Heart right ventricle (tissue), 16 donors: ENCODE measurements around the gene GCKR. TPM values are rescaled to one million over a fixed set of nuclear protein-coding genes. Genes with fewer than 3 reads are reported as not detected.

Source experiments
- ATAC-seq, 8 donors: fragments of 200-7000 bp; cut with Tn5 transposase; one replicate each; pipeline ENCODE4 v1.9.1; 2020; ENCODE audit warnings: mild to moderate bottlenecking in 8 of 8, moderate library complexity in 8 of 8, moderate number of reproducible peaks in 1 of 8
- DNase-seq, 2 donors: peaks; one replicate each; pipeline ENCODE4 v3.0.0-alpha.2; 2020
- H3K27ac ChIP-seq, 10 donors: fragments of 200-600 bp; sonication (generic) in 2 of 10; one replicate each; pipeline versions ENCODE4 v1.5.0 to v1.8.0; 2020 to 2022; ENCODE audit warnings: mild to moderate bottlenecking in 3 of 10
- H3K27me3 ChIP-seq, 7 donors: fragments of 200-600 bp; one replicate each; pipeline ENCODE4 v1.8.0; 2021 to 2022; ENCODE audit warnings: mild to moderate bottlenecking in 2 of 7
- H3K36me3 ChIP-seq, 9 donors: fragments of 200-600 bp; sonication (generic) in 1 of 9; one replicate each; pipeline versions ENCODE4 v1.5.0 to v1.8.0; 2020 to 2022; ENCODE audit warnings: mild to moderate bottlenecking in 2 of 9
- H3K4me1 ChIP-seq, 9 donors: fragments of 200-600 bp; sonication (generic) in 1 of 9; one replicate each; pipeline versions ENCODE4 v1.5.0 to v1.8.0; 2020 to 2022; ENCODE audit warnings: mild to moderate bottlenecking in 4 of 9
- H3K4me3 ChIP-seq, 10 donors: fragments of 200-600 bp; sonication (generic) in 2 of 10; one replicate each; pipeline versions ENCODE4 v1.5.0 to v1.8.0; 2020 to 2022; ENCODE audit warnings: mild to moderate bottlenecking in 7 of 10, moderate library complexity in 2 of 10
- H3K9me3 ChIP-seq, 11 donors: fragments of 200-600 bp in 10 of 11; sonication (generic) in 2 of 11; one replicate each; pipeline versions ENCODE4 v1.5.0 to v1.8.0; 2013 to 2022; ENCODE audit warnings: mild to moderate bottlenecking in 2 of 11, control low read depth in 1 of 11, moderate library complexity in 1 of 11
- CTCF ChIP-seq, 9 donors: fragments of 200-600 bp; sonication (generic) in 2 of 9; IDR thresholded peaks; one replicate each; pipeline versions ENCODE4 v1.5.0 to v1.8.0; 2021 to 2022; ENCODE audit warnings: antibody characterized with exemption in 9 of 9, mild to moderate bottlenecking in 5 of 9, moderate library complexity in 1 of 9
- WGBS, 2 donors: extraction: QIAGEN DNeasy Blood & Tissue Kit; methylation state at CpG; one replicate each; pipeline ENCODE4 v1.1.7; 2013; ENCODE audit warnings: inconsistent platforms in 1 of 2; 5-methylcytosine and 5-hydroxymethylcytosine counted together
- intact Hi-C, 10 donors: fragments of 100-400 bp; cut with DNase I; formaldehyde crosslinking; loops; one replicate each; pipeline versions ENCODE4 v1.11.1 to v1.14.2; 2022
- long read RNA-seq, 3 donors: library from polyadenylated mRNA; unstranded; transcript quantifications; one replicate each; pipeline ENCODE4 v2.0.0, GENCODE V29; 2020 to 2021
- polyA plus RNA-seq, 2 donors: library from polyadenylated mRNA; stranded (reverse); fragments of 200-250 nt; gene quantifications; one replicate each; pipeline ENCODE4 v1.2.3, GENCODE V29; 2013
- total RNA-seq, 10 donors: library from RNA; stranded (reverse); fragmentation: NEBNext Ultra II Directional in 3 of 10; extraction: Animal tissue kit (Norgen Biotek cat#: 25700) in 3 of 10; gene quantifications; one replicate each; pipeline versions ENCODE4 v1.2.1 to v1.2.4, GENCODE V29; 2021 to 2023
- donor health status: Arrhythmogenic right ventricular cardiomyopathy.
- donor health status: ischemic (EF 13 %, LVEDD 7.1; RV severe dilation, severe dysfunction).
- donor health status: healthy with polysubstance abuse.
- donor health status: DM: no; HTN: yes; CAD: no.
- donor health status: DM: no; HTN: no; CAD: no.
- donor health status: ischemic (EF 25% LVEDD 6.9; RV normal size, moderate dysfunction).
- donor health status: ischemic (EF 25% LVEDD 5.7; RV mildly dilated, moderate dysfunction).
- donor health status: healthy.
- donor health status: DM: yes; HTN: yes; CAD: no.
- donor health status: Ischemic cardiomyopathy.
- donor health status: ischemic (EF 35%, LVEDD 5.7; RV mildly dilated, moderate dysfunction).
- donor health status: nonischemic (EF 11% LVEDD 7.7; RV severe dilation, severe dysfunction).
- donor health status: DM: yes; HTN: yes; CAD: no.
- donor health status: PGD.
- donor health status: ischemic (EF 29% LVEDD 5.4; RV normal size, mild dysfunction).
- donor health status: nonischemic (EF 23%, LVEDD 6.1; RV moderate dilation, normal function).

Gene GCKR
- 1 to 10 TPM in 1 of 10 donors, under 1 TPM in 1, not detected in 8; 0.19 to 1.6 TPM for total RNA-seq
- under 1 TPM; 0.88 to 0.91 TPM for polyA plus RNA-seq
- long read RNA-seq, donor 1 = 0 reads
- long read RNA-seq, donor 2 = 0 reads
- long read RNA-seq, donor 3 = 0 reads

GRCh38 chr2:27496357-27497287 lies at the start of gene GCKR:
GCKR (plus strand) TSS chr2:27496839; CDS start chr2:27496905, 66 bp downstream.
- Histone ChIP-seq H3K9me3 (no peaks in the 10 kb centered on the region), H3K4me3 (no peak within 1 kb of the TSS), H3K27me3 (peaks cover 0 to 57% (median 13%) of the 10 kb centered on the region in 7 donors), H3K27ac (no peak within 1 kb of the TSS), H3K36me3 (no peaks in the 10 kb centered on the region), H3K4me1 (peaks cover 0 to 28% (median 9%) of the 10 kb centered on the region in 9 donors)
- ATAC-seq = peak in 5 of 8 donors; percentile 26 to 46 (median 32)
- intact Hi-C loops = loop anchor here in 3 of 10 donors (10.0 kb wide), 2 partner anchors 88 to 128 kb away; partner anchors contain the start of genes CCDC121 (in 2 of the 3), GPN1 (in 2 of the 3) and ZNF512 (in 1 of the 3)
- no peak for DNase-seq
- 61 to 62% methylated on average over 12 of the region's 12 CpGs for WGBS, 2 donors
- TF ChIP-seq CTCF (IDR thresholded peaks at IDR 0.05) = no peak

GRCh38 chr2:27448381-27448780 lies 48.3 kb upstream of the GCKR start:
- Histone ChIP-seq H3K36me3 (peaks cover 0 to 96% (median 35%) of the 10 kb centered on the region in 9 donors), H3K27me3 (no peaks in the 10 kb centered on the region), H3K4me1 (no peaks in the 10 kb centered on the region), H3K9me3 (no peaks in the 10 kb centered on the region), H3K27ac (no peak overlapping the region), H3K4me3 (no peak overlapping the region)
- ATAC-seq (no peak), DNase-seq (no peak)
- intact Hi-C loops = no loop called here
- TF ChIP-seq CTCF (IDR thresholded peaks at IDR 0.05) = no peak
- 54 to 90% methylated on average over 3 of the region's 3 CpGs for WGBS, 2 donors

- no peak for TF ChIP-seq CTCF (IDR thresholded peaks at IDR 0.05)
- H3K36me3 ChIP-seq = peaks cover 0 to 99% (median 52%) of the 10 kb centered on the region in 9 donors
- H3K9me3 ChIP-seq = no peaks in the 10 kb centered on the region
- no peak for DNase-seq
- no peak overlapping the region for H3K27ac ChIP-seq
- no peaks in the 10 kb centered on the region for H3K4me1 ChIP-seq
- WGBS, 2 donors = 42 to 100% methylated on average over 1 of the region's 1 CpG
- no peak overlapping the region for H3K4me3 ChIP-seq
- ATAC-seq = no peak
- intact Hi-C loops = no loop called here
- no peaks in the 10 kb centered on the region for H3K27me3 ChIP-seq
Observed at GRCh38 chr2:27451095-27451494, 45.5 kb upstream of the GCKR start.

GRCh38 chr2:27453968-27454367 lies 42.7 kb upstream of the GCKR start:
- 85 to 95% methylated on average over 7 of the region's 7 CpGs for WGBS, 2 donors
- ATAC-seq (no peak), DNase-seq (no peak)
- no peak for TF ChIP-seq CTCF (IDR thresholded peaks at IDR 0.05)
- Histone ChIP-seq H3K4me1 (no peaks in the 10 kb centered on the region), H3K36me3 (peaks cover 0 to 100% (median 75%) of the 10 kb centered on the region in 9 donors), H3K27me3 (no peaks in the 10 kb centered on the region), H3K27ac (no peak overlapping the region), H3K9me3 (no peaks in the 10 kb centered on the region), H3K4me3 (no peak overlapping the region)
- intact Hi-C loops = no loop called here
